ENCODE measurements around the gene DPM1.

DPM1 gene

DNA sequence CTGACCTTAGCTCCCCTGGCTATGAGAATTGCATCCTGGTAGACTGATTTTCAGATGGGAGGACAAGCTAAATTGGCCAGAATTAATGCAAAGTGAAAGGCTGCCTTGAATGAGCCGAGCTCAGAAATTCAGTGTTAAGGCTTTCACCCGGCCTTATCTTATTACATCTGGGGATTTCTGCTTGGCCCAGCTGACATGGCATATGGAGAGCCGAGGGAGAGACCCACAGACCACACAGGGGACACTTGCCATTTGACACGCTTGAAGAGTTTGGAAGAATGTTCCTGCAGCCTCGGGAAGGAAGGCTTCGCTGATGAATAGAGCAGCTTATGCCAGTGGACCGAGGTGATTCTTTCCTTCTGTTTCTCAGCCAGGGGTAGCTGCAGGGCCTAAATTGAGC, 9.3 kb upstream of the DPM1 start:
- TF ChIP-seq, protein P1, sequence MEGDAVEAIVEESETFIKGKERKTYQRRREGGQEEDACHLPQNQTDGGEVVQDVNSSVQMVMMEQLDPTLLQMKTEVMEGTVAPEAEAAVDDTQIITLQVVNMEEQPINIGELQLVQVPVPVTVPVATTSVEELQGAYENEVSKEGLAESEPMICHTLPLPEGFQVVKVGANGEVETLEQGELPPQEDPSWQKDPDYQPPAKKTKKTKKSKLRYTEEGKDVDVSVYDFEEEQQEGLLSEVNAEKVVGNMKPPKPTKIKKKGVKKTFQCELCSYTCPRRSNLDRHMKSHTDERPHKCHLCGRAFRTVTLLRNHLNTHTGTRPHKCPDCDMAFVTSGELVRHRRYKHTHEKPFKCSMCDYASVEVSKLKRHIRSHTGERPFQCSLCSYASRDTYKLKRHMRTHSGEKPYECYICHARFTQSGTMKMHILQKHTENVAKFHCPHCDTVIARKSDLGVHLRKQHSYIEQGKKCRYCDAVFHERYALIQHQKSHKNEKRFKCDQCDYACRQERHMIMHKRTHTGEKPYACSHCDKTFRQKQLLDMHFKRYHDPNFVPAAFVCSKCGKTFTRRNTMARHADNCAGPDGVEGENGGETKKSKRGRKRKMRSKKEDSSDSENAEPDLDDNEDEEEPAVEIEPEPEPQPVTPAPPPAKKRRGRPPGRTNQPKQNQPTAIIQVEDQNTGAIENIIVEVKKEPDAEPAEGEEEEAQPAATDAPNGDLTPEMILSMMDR (IDR thresholded peaks at IDR 0.05): no peak
- no peak for TF ChIP-seq ZFX (IDR thresholded peaks at IDR 0.05; ENCODE audit: borderline replicate concordance)

DNA sequence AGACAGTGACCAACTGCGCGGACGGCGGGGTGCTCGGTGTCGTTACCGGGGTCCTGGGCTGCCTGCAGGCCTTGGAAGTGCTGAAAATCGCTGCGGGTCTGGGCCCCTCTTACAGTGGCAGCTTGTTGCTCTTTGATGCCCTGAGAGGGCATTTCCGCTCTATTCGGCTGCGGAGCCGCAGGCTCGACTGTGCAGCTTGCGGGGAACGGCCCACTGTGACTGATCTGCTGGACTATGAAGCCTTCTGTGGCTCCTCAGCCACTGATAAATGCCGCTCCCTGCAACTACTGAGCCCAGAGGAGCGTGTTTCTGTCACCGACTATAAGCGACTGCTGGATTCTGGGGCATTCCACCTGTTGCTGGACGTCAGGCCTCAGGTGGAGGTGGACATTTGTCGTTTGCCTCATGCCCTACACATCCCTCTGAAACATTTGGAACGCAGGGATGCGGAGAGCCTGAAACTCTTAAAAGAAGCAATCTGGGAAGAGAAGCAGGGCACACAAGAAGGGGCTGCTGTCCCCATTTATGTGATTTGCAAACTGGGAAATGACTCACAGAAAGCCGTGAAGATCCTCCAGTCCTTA, 1.3 kb upstream of the DPM1 start:
- no peak overlapping the region; the same call in 1 of the 2 replicates for H3K27ac ChIP-seq
- TF ChIP-seq ZFX (IDR thresholded peaks at IDR 0.05; ENCODE audit: borderline replicate concordance): no peak
- TF ChIP-seq, protein P1 (IDR thresholded peaks at IDR 0.05): no peak

More for the DNA sequence above, 9.3 kb upstream of the DPM1 start:
- H3K27ac ChIP-seq: no peak overlapping the region

DNA sequence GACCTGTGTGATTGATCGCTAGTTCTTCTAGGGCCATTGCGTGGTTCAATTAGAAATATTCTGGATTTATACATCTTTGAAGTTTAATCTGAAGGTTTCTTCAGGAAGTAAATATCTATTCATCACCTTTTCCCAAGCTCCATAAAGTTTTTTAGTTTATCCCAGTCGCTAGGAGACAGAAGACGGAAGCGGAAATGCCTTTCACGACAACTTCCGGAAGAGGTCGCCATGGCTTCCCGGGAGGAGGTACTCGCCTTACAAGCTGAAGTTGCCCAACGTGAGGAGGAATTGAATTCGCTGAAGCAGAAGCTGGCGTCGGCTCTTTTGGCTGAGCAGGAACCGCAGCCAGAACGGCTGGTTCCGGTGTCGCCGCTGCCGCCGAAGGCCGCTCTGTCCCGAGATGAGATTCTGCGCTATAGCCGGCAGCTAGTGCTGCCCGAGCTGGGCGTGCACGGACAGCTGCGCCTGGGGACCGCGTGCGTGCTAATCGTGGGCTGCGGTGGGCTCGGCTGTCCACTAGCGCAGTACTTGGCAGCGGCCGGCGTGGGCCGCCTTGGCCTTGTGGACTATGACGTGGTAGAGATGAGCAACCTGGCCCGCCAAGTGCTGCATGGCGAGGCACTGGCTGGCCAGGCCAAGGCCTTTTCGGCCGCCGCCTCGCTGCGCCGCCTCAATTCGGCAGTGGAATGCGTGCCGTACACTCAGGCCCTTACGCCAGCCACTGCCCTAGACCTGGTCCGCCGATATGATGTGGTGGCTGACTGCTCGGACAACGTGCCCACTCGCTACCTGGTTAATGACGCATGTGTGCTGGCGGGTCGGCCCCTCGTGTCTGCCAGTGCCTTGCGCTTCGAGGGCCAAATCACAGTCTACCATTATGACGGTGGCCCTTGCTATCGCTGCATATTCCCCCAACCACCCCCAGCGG, 547 bp upstream of the DPM1 start, which contains the start of gene MOCS3:
TSS of gene MOCS3 (plus strand) at position 204 of the 928 bp plus-strand sequence. CDS start at position 229, 25 bp downstream.
- TF ChIP-seq ZFX (IDR thresholded peaks at IDR 0.05; ENCODE audit: borderline replicate concordance): no peak
- TF ChIP-seq, protein P1 (IDR thresholded peaks at IDR 0.05): no peak
- peak within 1 kb of the TSS; percentile 82 for H3K27ac ChIP-seq

DNA sequence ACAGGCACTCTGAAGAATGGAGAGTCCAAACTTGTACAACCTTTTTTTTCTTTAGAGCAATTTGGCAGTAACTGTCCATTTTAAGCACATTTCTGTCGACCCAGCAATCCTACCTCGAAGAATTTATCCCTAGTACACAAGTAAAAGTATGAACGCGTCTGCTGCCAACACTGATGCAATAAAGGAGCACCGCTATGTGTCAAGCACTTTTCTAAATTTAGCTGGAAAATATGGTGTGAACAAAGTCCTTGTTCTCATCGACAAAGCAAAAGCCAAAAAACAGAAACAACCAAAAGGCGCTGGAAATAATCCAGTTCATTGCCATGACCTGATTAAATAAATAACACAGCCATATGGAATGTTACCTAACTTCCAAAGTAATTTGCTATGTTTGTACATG, 1.1 kb downstream of the DPM1 start:
- TF ChIP-seq ZFX (IDR thresholded peaks at IDR 0.05; ENCODE audit: borderline replicate concordance): no peak
- TF ChIP-seq, protein P1 (IDR thresholded peaks at IDR 0.05): no peak
- H3K27ac ChIP-seq: peak overlapping the region; percentile 82

DNA sequence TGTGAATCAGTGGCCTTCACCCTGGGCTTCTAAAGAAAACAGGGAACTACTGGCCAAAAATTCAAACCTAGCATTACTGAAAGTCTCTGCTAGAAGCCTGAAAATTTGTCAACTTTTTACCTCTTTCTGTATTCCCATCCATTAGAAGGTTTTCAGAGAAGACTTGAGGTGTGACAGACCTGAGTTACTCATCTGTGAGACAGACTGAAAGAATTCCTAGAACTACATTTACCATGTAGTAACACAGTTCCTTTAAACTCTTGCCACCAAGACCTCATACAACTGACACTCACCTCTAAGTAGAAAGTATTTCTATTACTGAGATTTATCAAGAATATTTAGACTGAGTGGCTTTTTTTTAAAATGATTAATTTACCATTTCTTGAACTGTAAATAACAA, 4.5 kb downstream of the DPM1 start:
- no peak overlapping the region for H3K27ac ChIP-seq
- TF ChIP-seq ZFX (IDR thresholded peaks at IDR 0.05; ENCODE audit: borderline replicate concordance): no peak
- TF ChIP-seq, protein P1 (IDR thresholded peaks at IDR 0.05): no peak

DNA sequence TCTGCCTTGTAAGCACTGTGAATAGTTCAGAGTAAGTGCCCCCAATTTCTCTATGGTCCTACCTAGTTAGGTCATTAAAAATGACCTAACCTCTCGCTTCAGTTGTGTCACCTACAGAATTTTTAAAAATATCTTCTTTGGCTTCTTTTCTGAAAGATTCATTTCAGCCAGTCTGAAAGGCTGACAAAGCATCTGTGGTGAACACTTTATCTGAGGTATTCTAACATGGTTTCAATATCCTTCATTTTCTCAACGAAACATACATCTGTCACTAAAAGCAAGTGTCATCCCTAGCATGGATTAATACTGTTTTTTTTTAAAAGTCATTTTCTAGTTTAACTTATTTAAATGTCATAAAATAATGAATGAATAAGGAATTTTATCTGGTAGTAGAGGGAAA, 5.1 kb downstream of the DPM1 start:
- no peak for TF ChIP-seq ZFX (IDR thresholded peaks at IDR 0.05; ENCODE audit: borderline replicate concordance)
- TF ChIP-seq, protein P1 (IDR thresholded peaks at IDR 0.05): no peak
- H3K27ac ChIP-seq: no peak overlapping the region
